Heart right ventricle (tissue), 16 donors: ENCODE results near the gene MSMB. TPM values are rescaled to one million over a fixed set of nuclear protein-coding genes. Genes with fewer than 3 reads are reported as not detected.

Experiments used
- ATAC-seq, 8 donors: fragments of 200-7000 bp; cut with Tn5 transposase; one replicate each; pipeline ENCODE4 v1.9.1; 2020; ENCODE audit warnings: mild to moderate bottlenecking in 8 of 8, moderate library complexity in 8 of 8, moderate number of reproducible peaks in 1 of 8
- DNase-seq, 2 donors: peaks; one replicate each; pipeline ENCODE4 v3.0.0-alpha.2; 2020
- H3K27ac ChIP-seq, 10 donors: fragments of 200-600 bp; sonication (generic) in 2 of 10; one replicate each; pipeline versions ENCODE4 v1.5.0 to v1.8.0; 2020 to 2022; ENCODE audit warnings: mild to moderate bottlenecking in 3 of 10
- H3K27me3 ChIP-seq, 7 donors: fragments of 200-600 bp; one replicate each; pipeline ENCODE4 v1.8.0; 2021 to 2022; ENCODE audit warnings: mild to moderate bottlenecking in 2 of 7
- H3K36me3 ChIP-seq, 9 donors: fragments of 200-600 bp; sonication (generic) in 1 of 9; one replicate each; pipeline versions ENCODE4 v1.5.0 to v1.8.0; 2020 to 2022; ENCODE audit warnings: mild to moderate bottlenecking in 2 of 9
- H3K4me1 ChIP-seq, 9 donors: fragments of 200-600 bp; sonication (generic) in 1 of 9; one replicate each; pipeline versions ENCODE4 v1.5.0 to v1.8.0; 2020 to 2022; ENCODE audit warnings: mild to moderate bottlenecking in 4 of 9
- H3K4me3 ChIP-seq, 10 donors: fragments of 200-600 bp; sonication (generic) in 2 of 10; one replicate each; pipeline versions ENCODE4 v1.5.0 to v1.8.0; 2020 to 2022; ENCODE audit warnings: mild to moderate bottlenecking in 7 of 10, moderate library complexity in 2 of 10
- H3K9me3 ChIP-seq, 11 donors: fragments of 200-600 bp in 10 of 11; sonication (generic) in 2 of 11; one replicate each; pipeline versions ENCODE4 v1.5.0 to v1.8.0; 2013 to 2022; ENCODE audit warnings: mild to moderate bottlenecking in 2 of 11, control low read depth in 1 of 11, moderate library complexity in 1 of 11
- CTCF ChIP-seq, 9 donors: fragments of 200-600 bp; sonication (generic) in 2 of 9; IDR thresholded peaks; one replicate each; pipeline versions ENCODE4 v1.5.0 to v1.8.0; 2021 to 2022; ENCODE audit warnings: antibody characterized with exemption in 9 of 9, mild to moderate bottlenecking in 5 of 9, moderate library complexity in 1 of 9
- whole genome bisulfite sequencing, 2 donors: extraction: QIAGEN DNeasy Blood & Tissue Kit; methylation state at CpG; one replicate each; pipeline ENCODE4 v1.1.7; 2013; ENCODE audit warnings: inconsistent platforms in 1 of 2; 5-methylcytosine and 5-hydroxymethylcytosine counted together
- intact Hi-C, 10 donors: fragments of 100-400 bp; cut with DNase I; formaldehyde crosslinking; loops; one replicate each; pipeline versions ENCODE4 v1.11.1 to v1.14.2; 2022
- polyA plus RNA-seq, 2 donors: library from polyadenylated mRNA; stranded (reverse); fragments of 200-250 nt; gene quantifications; one replicate each; pipeline ENCODE4 v1.2.3, GENCODE V29; 2013
- total RNA-seq, 10 donors: library from RNA; stranded (reverse); fragmentation: NEBNext Ultra II Directional in 3 of 10; extraction: Animal tissue kit (Norgen Biotek cat#: 25700) in 3 of 10; gene quantifications; one replicate each; pipeline versions ENCODE4 v1.2.1 to v1.2.4, GENCODE V29; 2021 to 2023
- donor health status: Arrhythmogenic right ventricular cardiomyopathy.
- donor health status: ischemic (EF 13 %, LVEDD 7.1; RV severe dilation, severe dysfunction).
- donor health status: healthy with polysubstance abuse.
- donor health status: DM: no; HTN: yes; CAD: no.
- donor health status: DM: no; HTN: no; CAD: no.
- donor health status: ischemic (EF 25% LVEDD 6.9; RV normal size, moderate dysfunction).
- donor health status: ischemic (EF 25% LVEDD 5.7; RV mildly dilated, moderate dysfunction).
- donor health status: healthy.
- donor health status: DM: yes; HTN: yes; CAD: no.
- donor health status: Ischemic cardiomyopathy.
- donor health status: ischemic (EF 35%, LVEDD 5.7; RV mildly dilated, moderate dysfunction).
- donor health status: nonischemic (EF 11% LVEDD 7.7; RV severe dilation, severe dysfunction).
- donor health status: DM: yes; HTN: yes; CAD: no.
- donor health status: PGD.
- donor health status: ischemic (EF 29% LVEDD 5.4; RV normal size, mild dysfunction).
- donor health status: nonischemic (EF 23%, LVEDD 6.1; RV moderate dilation, normal function).

The MSMB gene
- total and polyA plus RNA-seq, 12 donors: not detected

GRCh38 chr10:46026106-46026505, 20.0 kb downstream of the MSMB start:
- Histone ChIP-seq H3K9me3 (no peaks in the 10 kb centered on the region), H3K4me1 (peaks cover 26 to 92% (median 75%) of the 10 kb centered on the region in 9 donors), H3K27me3 (no peaks in the 10 kb centered on the region), H3K27ac (peak overlapping the region in 8 of 10 donors; percentile 6 to 94 (median 64)), H3K4me3 (peak overlapping the region in 2 of 10 donors; percentile 7 to 12), H3K36me3 (peaks cover 0 to 11% (median 0%) of the 10 kb centered on the region in 9 donors)
- ATAC-seq: no peak
- no peak for TF ChIP-seq CTCF (IDR thresholded peaks at IDR 0.05)
- intact Hi-C loops: loop anchor here in 2 of 10 donors (10.0 kb wide), 1 partner anchor 51 kb away; the partner anchor contains the start of gene TIMM23 (in 2 of the 2)
- no peak for DNase-seq

GRCh38 chr10:46025406-46025805, 20.7 kb downstream of the MSMB start:
- peaks cover 0 to 11% (median 0%) of the 10 kb centered on the region in 9 donors for H3K36me3 ChIP-seq
- intact Hi-C loops: loop anchor here in 2 of 10 donors (10.0 kb wide), 1 partner anchor 51 kb away; the partner anchor contains the start of gene TIMM23 (in 2 of the 2)
- peak overlapping the region in 6 of 10 donors; percentile 56 to 94 (median 74) for H3K27ac ChIP-seq
- DNase-seq: no peak
- no peak for ATAC-seq
- H3K9me3 ChIP-seq: no peaks in the 10 kb centered on the region
- 44 to 54% methylated on average over 2 of the region's 2 CpGs for WGBS, 2 donors
- peaks cover 26 to 95% (median 82%) of the 10 kb centered on the region in 9 donors for H3K4me1 ChIP-seq
- H3K27me3 ChIP-seq: no peaks in the 10 kb centered on the region
- H3K4me3 ChIP-seq: peak overlapping the region in 1 of 10 donors; percentile 12
- TF ChIP-seq CTCF (IDR thresholded peaks at IDR 0.05): no peak

- peaks cover 26 to 98% (median 86%) of the 10 kb centered on the region in 9 donors for H3K4me1 ChIP-seq
- no peak for ATAC-seq
These were observed 21.1 kb downstream of the MSMB start for GRCh38 chr10:46024948-46025347.

More at GRCh38 chr10:46024948-46025347, 21.1 kb downstream of the MSMB start:
- Histone ChIP-seq H3K27me3 (no peaks in the 10 kb centered on the region), H3K27ac (peak overlapping the region in 7 of 10 donors; percentile 14 to 94 (median 69)), H3K9me3 (no peaks in the 10 kb centered on the region), H3K36me3 (peaks cover 0 to 11% (median 0%) of the 10 kb centered on the region in 9 donors), H3K4me3 (peak overlapping the region in 1 of 10 donors; percentile 12)
- DNase-seq: no peak
- intact Hi-C loops: loop anchor here in 3 of 10 donors (5.0 to 10.0 kb wide), 2 partner anchors 48 to 50 kb away; partner anchors contain the start of gene TIMM23 (in 2 of the 3)
- no peak for TF ChIP-seq CTCF (IDR thresholded peaks at IDR 0.05)
